H1 (cell line): ENCODE results near the gene PIGL. TPM values are rescaled to one million over a fixed set of nuclear protein-coding genes. Genes with fewer than 3 reads are reported as not detected.
"Not testable (repeated sequence)": the region's sequence is repeated elsewhere in the genome, so short reads cannot be mapped to it uniquely, and the experiment has no call there.

ENCODE experiments used
- CTCF ChIA-PET: fragments of 300-600 bp; sonication (Branson Sonifier 250); formaldehyde crosslinking; loops from one replicate; lab custom pipeline; 2021; ENCODE audit not compliant: partially characterized antibody; lab: Charles Lee
- POLR2A ChIA-PET: fragments of 300-600 bp; sonication (Branson Sonifier 250); formaldehyde crosslinking; loops from one replicate; lab custom pipeline; 2021; ENCODE audit warnings: inconsistent platforms; ENCODE audit not compliant: partially characterized antibody; lab: Charles Lee
- DNase-seq, 2 experiments: peaks; one replicate each; pipeline versions ENCODE4 v3.0.0 to v3.0.0-alpha.2; 2010 to 2022; ENCODE audit warnings: low spot score in 2 of 2, low read depth in 1 of 2, mixed read lengths in 1 of 2
- FAIRE-seq: peaks from 2 replicates; lab custom pipeline; 2011; peaks lifted over from hg19 to GRCh38; lab: Jason Lieb, UNC
- H2AFZ ChIP-seq: 2 replicates; pipeline ENCODE4 v1.8.1; 2012; ENCODE audit warnings: low read length, inconsistent platforms
- H2AK5ac ChIP-seq: 2 replicates; pipeline ENCODE4 v1.6.1; 2013; ENCODE audit warnings: low read depth, low read length
- H2BK120ac ChIP-seq: replicated peaks from 2 replicates; pipeline ENCODE3; 2013; ENCODE audit warnings: low read depth, low read length, inconsistent platforms
- H2BK12ac ChIP-seq: 2 replicates; pipeline ENCODE4 v1.6.1; 2013; ENCODE audit warnings: low read depth, low read length
- H2BK15ac ChIP-seq: 2 replicates; pipeline ENCODE4 v1.6.1; 2013; ENCODE audit warnings: low read length
- H2BK20ac ChIP-seq: 2 replicates; pipeline ENCODE4 v1.6.1; 2013; ENCODE audit warnings: low read length
- H2BK5ac ChIP-seq: 2 replicates; pipeline ENCODE4 v1.6.1; 2013; ENCODE audit warnings: low read depth, low read length
- H3K14ac ChIP-seq: 2 replicates; pipeline ENCODE4 v1.6.1; 2013; ENCODE audit warnings: inconsistent platforms; ENCODE audit not compliant: insufficient read length
- H3K18ac ChIP-seq: 2 replicates; pipeline ENCODE4 v1.6.1; 2013; ENCODE audit warnings: low read length; ENCODE audit errors: extremely low read depth
- H3K23ac ChIP-seq: 2 replicates; pipeline ENCODE4 v1.6.1; 2013; ENCODE audit warnings: inconsistent platforms; ENCODE audit not compliant: insufficient read length
- H3K23me2 ChIP-seq: 2 replicates; pipeline ENCODE4 v1.6.1; 2013; ENCODE audit warnings: low read depth, low read length
- H3K27ac ChIP-seq: 2 replicates; pipeline ENCODE4 v1.6.1; 2011; ENCODE audit warnings: low read depth, low read length, inconsistent platforms
- H3K27me3 ChIP-seq, 4 experiments: replicated peaks in 1 of 4; 1 replicate in 1 of 4; 2 replicates in 3 of 4; pipeline versions ENCODE4 v1.6.1 to v1.8.1; 2011 to 2013; ENCODE audit warnings: low read length in 3 of 4, mild to moderate bottlenecking in 3 of 4, inconsistent platforms in 2 of 4, mixed read lengths in 2 of 4, moderate library complexity in 1 of 4; ENCODE audit not compliant: control insufficient read depth in 3 of 4, insufficient read depth in 3 of 4; ENCODE audit errors: extremely low read depth in 1 of 4
- H3K36me3 ChIP-seq, 4 experiments: 2 replicates each; pipeline versions ENCODE4 v1.6.1 to v1.8.1; 2011 to 2013; ENCODE audit warnings: mild to moderate bottlenecking in 4 of 4, low read length in 3 of 4, moderate library complexity in 2 of 4, control low read depth in 1 of 4, inconsistent platforms in 1 of 4; ENCODE audit not compliant: insufficient read depth in 4 of 4, control insufficient read depth in 2 of 4
- H3K4ac ChIP-seq: replicated peaks from 2 replicates; pipeline ENCODE3; 2013; ENCODE audit warnings: low read length, low read depth, mixed read lengths, inconsistent platforms; ENCODE audit not compliant: insufficient read length
- H3K4me1 ChIP-seq, 4 experiments: replicated peaks in 1 of 4; 1 replicate in 1 of 4; 2 replicates in 3 of 4; pipeline versions ENCODE4 v1.6.1 to v1.8.1; 2011 to 2013; ENCODE audit warnings: low read length in 3 of 4, inconsistent platforms in 2 of 4, mixed read lengths in 1 of 4; ENCODE audit not compliant: insufficient read depth in 4 of 4, control insufficient read depth in 3 of 4
- H3K4me2 ChIP-seq, 2 experiments: 2 replicates each; pipeline versions ENCODE4 v1.6.1 to v1.8.1; 2011 to 2013; ENCODE audit warnings: low read depth in 2 of 2, low read length in 2 of 2, control low read depth in 1 of 2, inconsistent platforms in 1 of 2, mild to moderate bottlenecking in 1 of 2; ENCODE audit not compliant: insufficient read depth in 1 of 2
- H3K4me3 ChIP-seq, 4 experiments: fragments of 200-600, 300-600 bp in 1 of 4; sonication (generic), shearing (Covaris generic), sonication (Bioruptor Twin) in 1 of 4; 2 replicates each; pipeline versions ENCODE4 v1.5.1 to v1.8.1; 2011 to 2016; ENCODE audit warnings: low read length in 4 of 4, low read depth in 3 of 4, control low read depth in 2 of 4, inconsistent platforms in 2 of 4, mild to moderate bottlenecking in 2 of 4, mixed read lengths in 1 of 4, moderate library complexity in 1 of 4; ENCODE audit not compliant: insufficient read depth in 2 of 4; ENCODE audit errors: extremely low read depth in 1 of 4
- H3K56ac ChIP-seq: replicated peaks from 2 replicates; pipeline ENCODE3; 2013; ENCODE audit warnings: low read depth, mild to moderate bottlenecking, mixed read lengths, low read length, inconsistent platforms; ENCODE audit not compliant: insufficient read length
- H3K79me1 ChIP-seq: 2 replicates; pipeline ENCODE4 v1.6.1; 2013; ENCODE audit warnings: low read depth, low read length, control low read depth
- H3K79me2 ChIP-seq, 2 experiments: 2 replicates each; pipeline versions ENCODE4 v1.6.1 to v1.8.1; 2012 to 2013; ENCODE audit warnings: low read length in 2 of 2, mild to moderate bottlenecking in 2 of 2, inconsistent platforms in 1 of 2; ENCODE audit not compliant: insufficient read depth in 2 of 2, control insufficient read depth in 1 of 2
- H3K9ac ChIP-seq, 4 experiments: replicated peaks in 1 of 4; 1 replicate in 1 of 4; 2 replicates in 3 of 4; pipeline versions ENCODE4 v1.6.1 to v1.8.1; 2011 to 2013; ENCODE audit warnings: low read depth in 3 of 4, low read length in 3 of 4, control low read depth in 2 of 4, mild to moderate bottlenecking in 2 of 4, moderate library complexity in 2 of 4, inconsistent platforms in 1 of 4; ENCODE audit errors: extremely low read depth in 1 of 4
- H3K9me3 ChIP-seq, 2 experiments: 2 replicates each; pipeline versions ENCODE4 v1.6.1 to v1.8.1; 2012 to 2013; ENCODE audit warnings: mild to moderate bottlenecking in 2 of 2, moderate library complexity in 2 of 2, control low read depth in 1 of 2, inconsistent platforms in 1 of 2, low read depth in 1 of 2, low read length in 1 of 2, mixed read lengths in 1 of 2; ENCODE audit not compliant: insufficient read depth in 2 of 2
- H4K20me1 ChIP-seq, 2 experiments: replicated peaks in 1 of 2; 2 replicates each; pipeline versions ENCODE3 to v1.8.1; 2011 to 2013; ENCODE audit warnings: inconsistent platforms in 2 of 2, low read length in 2 of 2, mild to moderate bottlenecking in 1 of 2; ENCODE audit not compliant: insufficient read depth in 2 of 2, control insufficient read depth in 1 of 2
- H4K5ac ChIP-seq: 2 replicates; pipeline ENCODE4 v1.6.1; 2013; ENCODE audit warnings: low read length, low read depth, mixed read lengths, inconsistent platforms; ENCODE audit not compliant: insufficient read length
- H4K8ac ChIP-seq: 2 replicates; pipeline ENCODE4 v1.8.0; 2013; ENCODE audit warnings: mild to moderate bottlenecking, moderate library complexity, low read length, inconsistent platforms; ENCODE audit not compliant: insufficient read depth; ENCODE audit errors: extremely low read depth
- H4K91ac ChIP-seq: replicated peaks from 2 replicates; pipeline ENCODE3; 2013; ENCODE audit warnings: low read length, mixed read lengths, inconsistent platforms; ENCODE audit not compliant: insufficient read length
- WGBS, 2 experiments: shearing (Covaris generic) in 1 of 2; methylation state at CpG; one replicate each; pipeline versions ENCODE4 v1.1.6 to v1.1.7; 2013 to 2015; ENCODE audit warnings: low lambda C conversion rate in 2 of 2, mixed read lengths in 2 of 2, inconsistent platforms in 1 of 2, low coverage in 1 of 2, missing lambda C conversion rate in 1 of 2; ENCODE audit not compliant: insufficient replicate concordance in 2 of 2, insufficient coverage in 1 of 2, insufficient read length in 1 of 2; ENCODE audit errors: extremely low coverage in 1 of 2, missing lambda C conversion rate in 1 of 2; 5-methylcytosine and 5-hydroxymethylcytosine counted together
- polyA plus RNA-seq, 7 experiments: library from polyadenylated mRNA; depleted of rRNA in 3 of 7; stranded (reverse) in 5 of 7; unstranded in 2 of 7; fragments of >200 nt in 5 of 7; fragments of 200-250 nt in 2 of 7; gene quantifications; 1 replicate in 5 of 7; 2 replicates in 1 of 7; 4 replicates in 1 of 7; pipeline versions ENCODE4 v1.2.1 to v1.2.3, GENCODE V29; 2011 to 2013; ENCODE audit warnings: missing spikeins in 2 of 7, mixed read lengths in 2 of 7
- total RNA-seq: library from RNA; stranded (reverse); fragmentation: NEBNext Ultra II Directional; extraction: Animal tissue kit (Norgen Biotek cat#: 25700); gene quantifications from 2 replicates; pipeline ENCODE4 v1.2.1, GENCODE V29; 2021

PIGL gene
- total and polyA plus RNA-seq, 2 of the 8 experiments (the other 6 are each of a cell fraction or from before 2014, with no cell fraction given) = 28.4 to 30.8 TPM

- H3K36me3 ChIP-seq, H2AFZ ChIP-seq, H3K79me1 ChIP-seq, H3K4me3 ChIP-seq, H3K4me2 ChIP-seq, H3K56ac ChIP-seq, H2BK120ac ChIP-seq, DNase-seq, H3K4ac ChIP-seq, H3K27me3 ChIP-seq, H4K5ac ChIP-seq, H3K14ac ChIP-seq, H3K9ac ChIP-seq, H3K18ac ChIP-seq, H4K8ac ChIP-seq, H3K23me2 ChIP-seq, H3K4me1 ChIP-seq, FAIRE-seq, H2BK20ac ChIP-seq, H3K9me3 ChIP-seq, H3K23ac ChIP-seq, H2BK12ac ChIP-seq, H2BK5ac ChIP-seq, H2BK15ac ChIP-seq, H3K27ac ChIP-seq, CTCF ChIA-PET, H4K91ac ChIP-seq, H4K20me1 ChIP-seq, H2AK5ac ChIP-seq: not testable (repeated sequence)
- WGBS, 2 experiments = 86% methylated on average over 6 of the region's 6 CpGs; no CpG with 5 or more reads in 1 of the 2 experiments
- POLR2A ChIA-PET = interaction anchor here (4.7 kb wide), 1 partner anchor 11 kb away, joined by 46 read pairs; the partner anchor contains the start of genes NCOR1 and PIGL
- H3K79me2 ChIP-seq = peaks cover 9 to 95% of the 10 kb centered on the region in 2 experiments
These were observed 12.2 kb upstream of the PIGL start for GRCh38 chr17:16204763-16205162.
